NAMALWA (cell line): ENCODE results near the gene MYO15B.
"Not testable (repeated sequence)": the region's sequence is repeated elsewhere in the genome, so short reads cannot be mapped to it uniquely, and the experiment has no call there.

Experiments
- DNase-seq: peaks from one replicate; pipeline ENCODE4 v3.0.0-alpha.2; 2015; ENCODE audit warnings: low spot score

MYO15B gene

GRCh38 chr17:75625813-75626486 lies 38.4 kb downstream of the MYO15B start:
- peak; percentile 74 for DNase-seq

GRCh38 chr17:75626496-75627038 lies 39.0 kb downstream of the MYO15B start:
- peak; percentile 25 for DNase-seq

- no peak for DNase-seq
Measured at GRCh38 chr17:75627094-75627493, 39.5 kb downstream of the MYO15B start.

GRCh38 chr17:75628425-75628824 lies 40.8 kb downstream of the MYO15B start:
- no peak for DNase-seq

- DNase-seq: no peak
Measured at GRCh38 chr17:75629157-75629556, 41.6 kb downstream of the MYO15B start.

- no peak for DNase-seq
Measured at GRCh38 chr17:75630071-75630917, 42.7 kb downstream of the MYO15B start.

- DNase-seq: no peak
Measured at GRCh38 chr17:75631353-75631752, 43.8 kb downstream of the MYO15B start.

- no peak for DNase-seq
Measured at GRCh38 chr17:75632428-75632827, 44.8 kb downstream of the MYO15B start.

- peak; percentile 84 for DNase-seq
Measured at GRCh38 chr17:75632863-75633485, 45.4 kb downstream of the MYO15B start, which contains the start of gene SMIM5. TSS of gene SMIM5 (plus strand) at chr17:75633434. CDS start at chr17:75640202, 6,768 bp downstream.

- DNase-seq: no peak
Measured at GRCh38 chr17:75633486-75634375, 46.1 kb downstream of the MYO15B start.

GRCh38 chr17:75634376-75634740 lies 46.8 kb downstream of the MYO15B start:
- no peak for DNase-seq

GRCh38 chr17:75634754-75635609 lies 47.4 kb downstream of the MYO15B start:
- DNase-seq: no peak

GRCh38 chr17:75635610-75636202 lies 48.1 kb downstream of the MYO15B start:
- DNase-seq: no peak

- no peak for DNase-seq
Measured at GRCh38 chr17:75636381-75637142, 49.0 kb downstream of the MYO15B start.

GRCh38 chr17:75637143-75637538 lies 49.5 kb downstream of the MYO15B start:
- no peak for DNase-seq

- no peak for DNase-seq
Measured at GRCh38 chr17:75637551-75637950, 50.0 kb downstream of the MYO15B start.

- not testable (repeated sequence) for DNase-seq
Measured at GRCh38 chr17:75638039-75638438, 50.4 kb downstream of the MYO15B start.

GRCh38 chr17:75638893-75639292 lies 51.3 kb downstream of the MYO15B start:
- DNase-seq: no peak

GRCh38 chr17:75639327-75639726 lies 51.7 kb downstream of the MYO15B start:
- DNase-seq: no peak
